ENCODE data around the gene CNGB1. TPM values are rescaled to one million over a fixed set of nuclear protein-coding genes. Genes with fewer than 3 reads are reported as not detected.
A peak's percentile ranks its signal among the peaks of the same experiment; 100 is the strongest.

The CNGB1 gene
- total and polyA plus RNA-seq, 2 of the 13 experiments (the other 11 are each of a cell fraction or from before 2014, with no cell fraction given), result 0.02 to 0.15 TPM

DNA sequence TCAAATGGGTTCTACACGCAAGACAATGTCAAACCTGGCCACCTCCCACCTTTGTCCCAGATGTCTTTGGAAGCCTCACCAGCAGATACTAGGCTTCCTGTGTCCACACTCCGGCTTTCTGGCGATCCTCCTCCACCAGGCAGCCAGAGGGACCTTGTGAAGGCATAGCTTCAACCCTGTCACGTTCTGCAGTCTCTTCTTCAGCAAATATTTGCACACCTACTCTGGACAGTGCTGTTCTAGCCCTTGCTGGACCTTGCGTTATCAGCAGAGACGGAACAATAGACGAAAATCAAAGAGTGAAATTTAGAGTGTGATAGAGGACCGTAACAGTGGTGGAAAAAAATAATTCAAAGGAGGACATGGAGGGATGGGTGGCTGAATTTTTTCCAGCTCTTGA is 130.1 kb downstream of the CNGB1 start (continued):
- TF ChIP-seq, protein P1, sequence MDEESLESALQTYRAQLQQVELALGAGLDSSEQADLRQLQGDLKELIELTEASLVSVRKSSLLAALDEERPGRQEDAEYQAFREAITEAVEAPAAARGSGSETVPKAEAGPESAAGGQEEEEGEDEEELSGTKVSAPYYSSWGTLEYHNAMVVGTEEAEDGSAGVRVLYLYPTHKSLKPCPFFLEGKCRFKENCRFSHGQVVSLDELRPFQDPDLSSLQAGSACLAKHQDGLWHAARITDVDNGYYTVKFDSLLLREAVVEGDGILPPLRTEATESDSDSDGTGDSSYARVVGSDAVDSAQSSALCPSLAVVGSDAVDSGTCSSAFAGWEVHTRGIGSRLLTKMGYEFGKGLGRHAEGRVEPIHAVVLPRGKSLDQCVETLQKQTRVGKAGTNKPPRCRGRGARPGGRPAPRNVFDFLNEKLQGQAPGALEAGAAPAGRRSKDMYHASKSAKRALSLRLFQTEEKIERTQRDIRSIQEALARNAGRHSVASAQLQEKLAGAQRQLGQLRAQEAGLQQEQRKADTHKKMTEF (CRISPR knock-in tag; IDR thresholded peaks at IDR 0.05), result peak; percentile 73
- TF ChIP-seq ZNF747 (CRISPR knock-in tag; IDR thresholded peaks at IDR 0.05; ENCODE audit: borderline replicate concordance), result no peak; the same call in 1 of the 2 replicates
- no peak for TF ChIP-seq KLF12 (CRISPR knock-in tag; IDR thresholded peaks at IDR 0.05; ENCODE audit: borderline replicate concordance)
- peak; percentile 94 for TF ChIP-seq FOXA3 (CRISPR knock-in tag; IDR thresholded peaks at IDR 0.05)
- TF ChIP-seq, protein P2, sequence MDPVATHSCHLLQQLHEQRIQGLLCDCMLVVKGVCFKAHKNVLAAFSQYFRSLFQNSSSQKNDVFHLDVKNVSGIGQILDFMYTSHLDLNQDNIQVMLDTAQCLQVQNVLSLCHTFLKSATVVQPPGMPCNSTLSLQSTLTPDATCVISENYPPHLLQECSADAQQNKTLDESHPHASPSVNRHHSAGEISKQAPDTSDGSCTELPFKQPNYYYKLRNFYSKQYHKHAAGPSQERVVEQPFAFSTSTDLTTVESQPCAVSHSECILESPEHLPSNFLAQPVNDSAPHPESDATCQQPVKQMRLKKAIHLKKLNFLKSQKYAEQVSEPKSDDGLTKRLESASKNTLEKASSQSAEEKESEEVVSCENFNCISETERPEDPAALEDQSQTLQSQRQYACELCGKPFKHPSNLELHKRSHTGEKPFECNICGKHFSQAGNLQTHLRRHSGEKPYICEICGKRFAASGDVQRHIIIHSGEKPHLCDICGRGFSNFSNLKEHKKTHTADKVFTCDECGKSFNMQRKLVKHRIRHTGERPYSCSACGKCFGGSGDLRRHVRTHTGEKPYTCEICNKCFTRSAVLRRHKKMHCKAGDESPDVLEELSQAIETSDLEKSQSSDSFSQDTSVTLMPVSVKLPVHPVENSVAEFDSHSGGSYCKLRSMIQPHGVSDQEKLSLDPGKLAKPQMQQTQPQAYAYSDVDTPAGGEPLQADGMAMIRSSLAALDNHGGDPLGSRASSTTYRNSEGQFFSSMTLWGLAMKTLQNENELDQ (CRISPR knock-in tag; IDR thresholded peaks at IDR 0.05; ENCODE audit: borderline replicate concordance), result no peak
- no peak for TF ChIP-seq MED13 (CRISPR knock-in tag; IDR thresholded peaks at IDR 0.05)
- no peak for TF ChIP-seq SUZ12 (IDR thresholded peaks at IDR 0.05; ENCODE audit: low read depth, low read length)
- TF ChIP-seq, protein P3, sequence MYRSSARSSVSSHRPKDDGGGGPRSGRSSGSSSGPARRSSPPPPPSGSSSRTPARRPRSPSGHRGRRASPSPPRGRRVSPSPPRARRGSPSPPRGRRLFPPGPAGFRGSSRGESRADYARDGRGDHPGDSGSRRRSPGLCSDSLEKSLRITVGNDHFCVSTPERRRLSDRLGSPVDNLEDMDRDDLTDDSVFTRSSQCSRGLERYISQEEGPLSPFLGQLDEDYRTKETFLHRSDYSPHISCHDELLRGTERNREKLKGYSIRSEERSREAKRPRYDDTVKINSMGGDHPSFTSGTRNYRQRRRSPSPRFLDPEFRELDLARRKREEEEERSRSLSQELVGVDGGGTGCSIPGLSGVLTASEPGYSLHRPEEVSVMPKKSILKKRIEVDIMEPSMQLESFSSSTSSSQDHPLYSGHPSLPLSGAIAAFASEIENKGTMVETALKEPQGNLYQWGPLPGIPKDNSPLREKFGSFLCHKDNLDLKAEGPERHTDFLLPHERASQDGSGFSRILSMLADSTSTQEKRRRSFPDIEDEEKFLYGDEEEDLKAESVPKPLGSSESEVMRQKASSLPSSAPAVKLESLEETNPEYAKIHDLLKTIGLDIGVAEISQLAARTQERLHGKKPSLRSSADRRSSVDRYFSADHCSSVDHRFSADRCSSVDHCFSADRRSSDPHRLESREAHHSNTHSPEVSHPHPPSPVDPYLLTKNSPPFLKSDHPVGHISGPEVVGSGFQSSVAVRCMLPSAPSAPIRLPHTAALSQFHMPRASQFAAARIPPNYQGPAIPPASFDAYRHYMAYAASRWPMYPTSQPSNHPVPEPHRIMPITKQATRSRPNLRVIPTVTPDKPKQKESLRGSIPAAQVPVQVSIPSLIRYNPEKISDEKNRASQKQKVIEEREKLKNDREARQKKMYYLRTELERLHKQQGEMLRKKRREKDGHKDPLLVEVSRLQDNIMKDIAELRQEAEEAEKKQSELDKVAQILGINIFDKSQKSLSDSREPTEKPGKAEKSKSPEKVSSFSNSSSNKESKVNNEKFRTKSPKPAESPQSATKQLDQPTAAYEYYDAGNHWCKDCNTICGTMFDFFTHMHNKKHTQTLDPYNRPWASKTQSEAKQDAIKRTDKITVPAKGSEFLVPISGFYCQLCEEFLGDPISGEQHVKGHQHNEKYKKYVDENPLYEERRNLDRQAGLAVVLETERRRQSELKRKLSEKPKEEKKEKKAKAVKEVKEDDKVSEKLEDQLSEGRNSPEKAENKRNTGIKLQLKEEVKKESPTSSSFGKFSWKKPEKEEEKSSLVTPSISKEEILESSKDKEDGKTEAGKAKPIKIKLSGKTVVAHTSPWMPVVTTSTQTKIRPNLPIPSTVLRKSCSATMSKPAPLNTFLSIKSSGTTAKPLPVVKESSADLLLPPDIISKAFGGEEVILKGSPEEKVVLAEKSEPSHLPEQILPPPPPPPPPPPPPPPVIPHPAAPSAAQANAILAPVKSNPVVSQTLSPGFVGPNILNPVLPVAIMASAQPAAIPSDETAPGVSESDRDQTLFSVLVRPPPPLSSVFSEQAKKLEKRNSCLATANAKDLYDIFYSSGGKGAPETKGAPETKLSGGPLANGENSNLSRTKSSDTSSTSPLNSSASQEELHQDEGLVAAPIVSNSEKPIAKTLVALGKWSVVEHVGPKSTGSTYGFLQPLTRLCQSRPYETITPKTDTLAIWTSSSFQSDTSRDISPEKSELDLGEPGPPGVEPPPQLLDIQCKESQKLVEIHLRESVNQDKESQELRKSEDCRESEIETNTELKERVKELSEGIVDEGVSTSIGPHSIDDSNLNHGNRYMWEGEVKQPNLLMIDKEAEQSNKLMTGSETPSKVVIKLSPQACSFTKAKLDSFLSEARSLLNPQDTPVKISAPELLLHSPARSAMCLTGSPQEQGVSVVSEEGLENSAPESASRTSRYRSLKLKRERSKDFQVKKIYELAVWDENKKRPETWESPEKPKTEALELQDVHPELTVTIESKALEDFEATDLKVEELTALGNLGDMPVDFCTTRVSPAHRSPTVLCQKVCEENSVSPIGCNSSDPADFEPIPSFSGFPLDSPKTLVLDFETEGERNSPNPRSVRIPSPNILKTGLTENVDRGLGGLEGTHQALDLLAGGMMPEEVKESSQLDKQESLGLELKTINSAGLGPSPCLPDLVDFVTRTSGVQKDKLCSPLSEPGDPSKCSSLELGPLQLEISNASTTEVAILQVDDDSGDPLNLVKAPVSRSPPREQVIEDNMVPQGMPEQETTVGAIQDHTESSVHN (CRISPR knock-in tag; IDR thresholded peaks at IDR 0.05), result no peak
- no peak for TF ChIP-seq ZMAT3 (CRISPR knock-in tag; conservative IDR thresholded peaks at IDR 0.05)
- TF ChIP-seq KLF11 (CRISPR knock-in tag; IDR thresholded peaks at IDR 0.05), result no peak
- TF ChIP-seq KMT2B (CRISPR knock-in tag; IDR thresholded peaks at IDR 0.05), result no peak
- no peak for TF ChIP-seq ZNF569 (CRISPR knock-in tag; IDR thresholded peaks at IDR 0.05; ENCODE audit: borderline replicate concordance)
- TF ChIP-seq MAFK (conservative IDR thresholded peaks at IDR 0.05 in 1 of 2, IDR thresholded peaks at IDR 0.05 in 1 of 2; ENCODE audit: low read length in 2 of 2), result 0 out of 4 replicates have a peak, but pooled peaks of 1 of the 2 experiments have one; percentile 3
- TF ChIP-seq, protein P4, sequence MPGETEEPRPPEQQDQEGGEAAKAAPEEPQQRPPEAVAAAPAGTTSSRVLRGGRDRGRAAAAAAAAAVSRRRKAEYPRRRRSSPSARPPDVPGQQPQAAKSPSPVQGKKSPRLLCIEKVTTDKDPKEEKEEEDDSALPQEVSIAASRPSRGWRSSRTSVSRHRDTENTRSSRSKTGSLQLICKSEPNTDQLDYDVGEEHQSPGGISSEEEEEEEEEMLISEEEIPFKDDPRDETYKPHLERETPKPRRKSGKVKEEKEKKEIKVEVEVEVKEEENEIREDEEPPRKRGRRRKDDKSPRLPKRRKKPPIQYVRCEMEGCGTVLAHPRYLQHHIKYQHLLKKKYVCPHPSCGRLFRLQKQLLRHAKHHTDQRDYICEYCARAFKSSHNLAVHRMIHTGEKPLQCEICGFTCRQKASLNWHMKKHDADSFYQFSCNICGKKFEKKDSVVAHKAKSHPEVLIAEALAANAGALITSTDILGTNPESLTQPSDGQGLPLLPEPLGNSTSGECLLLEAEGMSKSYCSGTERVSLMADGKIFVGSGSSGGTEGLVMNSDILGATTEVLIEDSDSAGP (CRISPR knock-in tag; IDR thresholded peaks at IDR 0.05; ENCODE audit: borderline replicate concordance), result no peak; the same call in 1 of the 2 replicates
- no peak for TF ChIP-seq FIP1L1 (IDR thresholded peaks at IDR 0.05; ENCODE audit: borderline replicate concordance, insufficient read depth, low read depth, low read length)
- TF ChIP-seq DMAP1 (CRISPR knock-in tag; IDR thresholded peaks at IDR 0.05), result peak; percentile 52; the same call in 1 of the 2 replicates
- TF ChIP-seq JUND (CRISPR knock-in tag; IDR thresholded peaks at IDR 0.05), result no peak

Measured in HepG2 (cell line).